ENCODE results near the gene C9orf78.

DNA sequence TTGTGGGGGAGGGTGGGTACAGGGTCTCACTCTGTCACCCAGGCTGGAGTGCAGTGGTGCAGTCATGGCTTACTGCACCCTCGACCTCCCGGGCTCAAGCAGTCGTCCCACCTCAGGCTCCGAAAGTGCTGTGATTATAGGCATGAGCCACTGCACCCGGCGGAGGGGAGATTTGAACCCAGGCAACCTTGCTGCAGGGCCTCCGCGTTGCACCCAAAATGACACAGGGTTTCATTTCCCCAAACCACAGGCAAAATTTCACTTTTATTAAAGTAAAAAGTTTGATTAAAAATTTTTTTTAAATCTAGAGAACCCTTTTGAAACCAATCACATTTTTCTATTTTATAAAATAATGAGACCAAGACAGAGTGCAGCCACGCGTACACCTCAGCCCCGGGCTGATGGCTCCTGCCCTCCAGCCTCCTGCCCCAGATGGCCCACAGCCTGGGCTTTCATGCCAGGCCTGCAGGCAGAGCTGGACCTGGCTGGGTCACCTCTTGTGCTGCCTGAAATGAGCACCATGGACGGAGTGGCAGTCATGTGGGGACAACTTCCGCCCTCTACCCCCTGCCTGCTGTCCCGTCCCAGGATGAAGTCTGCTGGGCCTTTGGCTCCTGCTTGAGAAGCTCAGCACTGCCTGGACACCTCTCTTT lies 30.7 kb upstream of the C9orf78 start:
- no peak for TF ChIP-seq POLR2A (IDR thresholded peaks at IDR 0.05; ENCODE audit: low read depth, low read length)
- no peak for TF ChIP-seq TAF1 (IDR thresholded peaks at IDR 0.05; ENCODE audit: low read depth, low read length)
- no peak for TF ChIP-seq POLR2AphosphoS5 (IDR thresholded peaks at IDR 0.05; ENCODE audit: low read depth, low read length)
- 0 out of 2 replicates have a peak, but pooled peaks have one; percentile 35 for TF ChIP-seq SPI1 (IDR thresholded peaks at IDR 0.05; ENCODE audit: low read depth, low read length)
- TF ChIP-seq POU2F2 (IDR thresholded peaks at IDR 0.05; ENCODE audit: low read depth, low read length): no peak
- no peak for TF ChIP-seq PAX5 (IDR thresholded peaks at IDR 0.05; ENCODE audit: insufficient read depth, low read length, severe bottlenecking)
